ENCODE measurements around the gene MRPL45.
A peak's percentile ranks its signal among the peaks of the same experiment; 100 is the strongest.

Gene MRPL45

GRCh38 chr17:38315497-38315896 lies 18.5 kb downstream of the MRPL45 start:
- no peak for TF ChIP-seq CTCF (IDR thresholded peaks at IDR 0.05; ENCODE audit: low read depth, low read length, missing control alignments)
- no peak for DNase-seq (ENCODE audit: extremely low read depth, low read depth)
- H3K4me3 ChIP-seq (replicated peaks; ENCODE audit: low read depth, low read length): no peak overlapping the region

GRCh38 chr17:38317081-38317480 lies 20.1 kb downstream of the MRPL45 start:
- no peak for DNase-seq (ENCODE audit: extremely low read depth, low read depth)

DNA sequence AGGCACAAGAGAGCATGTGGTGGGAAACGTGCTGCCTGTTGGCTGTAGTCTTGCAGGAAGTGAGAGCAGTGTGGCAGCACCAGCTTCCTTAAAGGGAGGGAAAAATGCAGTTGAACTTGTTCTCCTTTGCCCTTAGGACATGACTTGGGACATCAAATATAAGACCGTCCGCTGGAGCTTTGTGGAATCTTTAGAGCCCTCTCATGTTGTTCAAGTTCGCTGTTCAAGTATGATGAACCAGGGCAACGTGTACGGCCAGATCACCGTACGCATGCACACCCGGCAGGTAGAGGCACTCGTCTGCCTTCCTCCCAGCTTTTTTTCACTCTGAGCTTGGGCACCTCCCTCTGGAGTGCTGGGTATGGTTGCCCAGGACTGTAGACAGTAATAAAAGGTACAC lies 23.5 kb downstream of the MRPL45 start:
- no peak for DNase-seq (ENCODE audit: extremely low read depth, low read depth)
- H3K4me3 ChIP-seq (replicated peaks; ENCODE audit: low read depth, low read length): no peak overlapping the region
- TF ChIP-seq CTCF (IDR thresholded peaks at IDR 0.05; ENCODE audit: low read depth, low read length, missing control alignments): no peak

More at GRCh38 chr17:38317081-38317480, 20.1 kb downstream of the MRPL45 start:
- TF ChIP-seq CTCF (IDR thresholded peaks at IDR 0.05; ENCODE audit: low read depth, low read length, missing control alignments): no peak
- no peak overlapping the region for H3K4me3 ChIP-seq (replicated peaks; ENCODE audit: low read depth, low read length)

- H3K4me3 ChIP-seq (replicated peaks; ENCODE audit: low read depth, low read length): no peak overlapping the region
- peak; percentile 62 for TF ChIP-seq CTCF (IDR thresholded peaks at IDR 0.05; ENCODE audit: low read depth, low read length, missing control alignments)
- DNase-seq (ENCODE audit: extremely low read depth, low read depth): no peak
These were observed 25.3 kb downstream of the MRPL45 start for GRCh38 chr17:38322156-38322779.

DNA sequence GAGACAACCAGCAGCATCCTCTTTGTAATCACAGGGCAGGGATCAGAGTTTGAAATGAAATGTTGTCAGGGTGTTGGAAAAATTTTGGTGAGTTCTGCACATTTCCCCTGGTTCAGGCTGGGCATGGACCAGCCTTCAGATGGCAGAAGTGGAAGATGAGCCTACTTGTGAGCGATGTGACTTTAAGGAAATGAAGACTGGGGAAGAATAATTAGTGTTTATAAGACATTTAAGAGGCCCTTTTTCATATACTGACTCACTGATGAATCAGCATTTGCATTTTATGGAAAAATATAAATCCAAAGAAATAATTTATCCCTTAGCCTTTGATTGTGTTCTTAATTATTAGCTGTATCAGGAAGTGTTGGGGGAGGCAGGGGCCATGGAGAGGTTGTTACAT lies 25.9 kb downstream of the MRPL45 start:
- no peak for DNase-seq (ENCODE audit: extremely low read depth, low read depth)
- no peak overlapping the region for H3K4me3 ChIP-seq (replicated peaks; ENCODE audit: low read depth, low read length)
- no peak for TF ChIP-seq CTCF (IDR thresholded peaks at IDR 0.05; ENCODE audit: low read depth, low read length, missing control alignments)

- no peak for TF ChIP-seq CTCF (IDR thresholded peaks at IDR 0.05; ENCODE audit: low read depth, low read length, missing control alignments)
- DNase-seq (ENCODE audit: extremely low read depth, low read depth): peak; percentile 32
- no peak overlapping the region for H3K4me3 ChIP-seq (replicated peaks; ENCODE audit: low read depth, low read length)
These were observed 27.3 kb downstream of the MRPL45 start for GRCh38 chr17:38324141-38324697.

- H3K4me3 ChIP-seq (replicated peaks; ENCODE audit: low read depth, low read length): no peak overlapping the region
- no peak for DNase-seq (ENCODE audit: extremely low read depth, low read depth)
- no peak for TF ChIP-seq CTCF (IDR thresholded peaks at IDR 0.05; ENCODE audit: low read depth, low read length, missing control alignments)
These were observed 27.8 kb downstream of the MRPL45 start for GRCh38 chr17:38324772-38325171.

Data from HFF-Myc (cell line).